ENCODE data around the gene EVC2.

EVC2 gene

GRCh38 chr4:5660185-5660584 lies 48.2 kb downstream of the EVC2 start:
- no peak for FAIRE-seq

GRCh38 chr4:5658974-5659373 lies 49.4 kb downstream of the EVC2 start:
- no peak for FAIRE-seq

GRCh38 chr4:5656415-5656814 lies 51.9 kb downstream of the EVC2 start:
- FAIRE-seq = no peak

- no peak for FAIRE-seq
These were observed 53.6 kb downstream of the EVC2 start for GRCh38 chr4:5654791-5655190.

GRCh38 chr4:5651089-5651488 lies 57.3 kb downstream of the EVC2 start:
- FAIRE-seq = no peak

GRCh38 chr4:5650040-5650439 lies 58.3 kb downstream of the EVC2 start:
- no peak for FAIRE-seq

- FAIRE-seq = no peak
These were observed 61.0 kb downstream of the EVC2 start for GRCh38 chr4:5647351-5647750.

GRCh38 chr4:5640096-5640495 lies 68.3 kb downstream of the EVC2 start:
- FAIRE-seq = no peak

- no peak for FAIRE-seq
These were observed 68.8 kb downstream of the EVC2 start for GRCh38 chr4:5639556-5639955.

- no peak for FAIRE-seq
These were observed 69.4 kb downstream of the EVC2 start for GRCh38 chr4:5638976-5639375.

- FAIRE-seq = no peak
These were observed 70.0 kb downstream of the EVC2 start for GRCh38 chr4:5638316-5638715.

- FAIRE-seq = no peak
These were observed 71.3 kb downstream of the EVC2 start for GRCh38 chr4:5636766-5637670.

GRCh38 chr4:5635826-5636195 lies 72.5 kb downstream of the EVC2 start:
- FAIRE-seq = no peak

- FAIRE-seq = no peak
These were observed 75.8 kb downstream of the EVC2 start for GRCh38 chr4:5632571-5632970.

- FAIRE-seq = no peak
These were observed 76.3 kb downstream of the EVC2 start for GRCh38 chr4:5632066-5632440.

- FAIRE-seq = no peak
These were observed 76.8 kb downstream of the EVC2 start for GRCh38 chr4:5631352-5632065.

GRCh38 chr4:5630762-5631161 lies 77.6 kb downstream of the EVC2 start:
- FAIRE-seq = no peak

- no peak for FAIRE-seq
These were observed 78.8 kb downstream of the EVC2 start for GRCh38 chr4:5629542-5629941.

GRCh38 chr4:5626913-5627312 lies 81.4 kb downstream of the EVC2 start:
- no peak for FAIRE-seq

GRCh38 chr4:5622596-5622995 lies 85.8 kb downstream of the EVC2 start:
- no peak for FAIRE-seq

GRCh38 chr4:5619913-5620625 lies 88.3 kb downstream of the EVC2 start:
- no peak for FAIRE-seq

GRCh38 chr4:5618051-5618960 lies 90.1 kb downstream of the EVC2 start:
- FAIRE-seq = no peak

Data from A204.1 (cell line).